Nephron progenitor cell (in vitro differentiated cells): ENCODE measurements around the gene MEF2B.
A peak's percentile ranks its signal among the peaks of the same experiment; 100 is the strongest.

Experiments
- DNase-seq: peaks from one replicate; pipeline ENCODE4 v3.0.0; 2021
- H3K27ac Mint-ChIP-seq: 2 replicates; pipeline ENCODE4 v1.8.0; 2021; ENCODE audit warnings: mild to moderate bottlenecking, moderate library complexity, mixed read lengths
- H3K27me3 Mint-ChIP-seq: 2 replicates; pipeline ENCODE4 v1.8.0; 2021; ENCODE audit warnings: mild to moderate bottlenecking, low read depth, mixed read lengths; ENCODE audit not compliant: poor library complexity
- H3K36me3 Mint-ChIP-seq: 2 replicates; pipeline ENCODE4 v1.8.0; 2021; ENCODE audit warnings: low read depth, mixed read lengths
- H3K4me1 Mint-ChIP-seq: 2 replicates; pipeline ENCODE4 v1.8.0; 2021; ENCODE audit warnings: mixed read lengths
- H3K4me3 Mint-ChIP-seq: 2 replicates; pipeline ENCODE4 v1.8.0; 2021; ENCODE audit warnings: mild to moderate bottlenecking, moderate library complexity, mixed read lengths
- H3K9me3 Mint-ChIP-seq: 2 replicates; pipeline ENCODE4 v1.8.0; 2021; ENCODE audit warnings: mild to moderate bottlenecking, moderate library complexity, mixed read lengths
- CTCF ChIP-seq: fragments of 200-600 bp; sonication (generic); IDR thresholded peaks from 2 replicates; pipeline ENCODE4 v1.5.0; 2021; ENCODE audit warnings: antibody characterized with exemption

The MEF2B gene

GRCh38 chr19:19206938-19207337 lies 36.9 kb upstream of the MEF2B start:
- TF ChIP-seq CTCF = no peak
- no peak for DNase-seq
- Mint-ChIP-seq H3K4me1 (peaks cover 14% of the 10 kb centered on the region), H3K36me3 (peaks cover 4% of the 10 kb centered on the region), H3K9me3 (peaks cover 3% of the 10 kb centered on the region), H3K4me3 (no peak overlapping the region), H3K27ac (no peak overlapping the region), H3K27me3 (peaks cover 85% of the 10 kb centered on the region)

GRCh38 chr19:19205416-19206410 lies 35.6 kb upstream of the MEF2B start:
- Mint-ChIP-seq H3K36me3 (peaks cover 11% of the 10 kb centered on the region), H3K4me3 (no peak overlapping the region), H3K27me3 (peaks cover 73% of the 10 kb centered on the region), H3K4me1 (peaks cover 14% of the 10 kb centered on the region), H3K9me3 (peaks cover 3% of the 10 kb centered on the region), H3K27ac (no peak overlapping the region)
- DNase-seq = no peak
- TF ChIP-seq CTCF = no peak

- Mint-ChIP-seq H3K36me3 (peaks cover 20% of the 10 kb centered on the region), H3K9me3 (peaks cover 3% of the 10 kb centered on the region), H3K27me3 (peaks cover 57% of the 10 kb centered on the region), H3K4me1 (peaks cover 14% of the 10 kb centered on the region), H3K27ac (no peak overlapping the region), H3K4me3 (peak overlapping the region; percentile 67)
- no peak for TF ChIP-seq CTCF
- no peak for DNase-seq
Measured at GRCh38 chr19:19204181-19204580, 34.1 kb upstream of the MEF2B start.

- TF ChIP-seq CTCF = no peak
- DNase-seq = peak; percentile 85
- peaks cover 14% of the 10 kb centered on the region for H3K4me1 Mint-ChIP-seq
- H3K9me3 Mint-ChIP-seq = peaks cover 3% of the 10 kb centered on the region
- peaks cover 48% of the 10 kb centered on the region for H3K27me3 Mint-ChIP-seq
- peaks cover 28% of the 10 kb centered on the region for H3K36me3 Mint-ChIP-seq
- H3K4me3 Mint-ChIP-seq = peak within 1 kb of the TSS; percentile 88
- no peak within 1 kb of the TSS for H3K27ac Mint-ChIP-seq
Measured at GRCh38 chr19:19203012-19203856, 33.2 kb upstream of the MEF2B start, which contains the start of gene NR2C2AP. NR2C2AP (minus strand) TSS chr19:19203414; CDS start chr19:19203060, 354 bp downstream.

- Mint-ChIP-seq H3K36me3 (peaks cover 34% of the 10 kb centered on the region), H3K27me3 (peaks cover 46% of the 10 kb centered on the region), H3K27ac (no peak overlapping the region), H3K9me3 (peaks cover 3% of the 10 kb centered on the region), H3K4me1 (peaks cover 14% of the 10 kb centered on the region), H3K4me3 (peak overlapping the region; percentile 88)
- TF ChIP-seq CTCF = no peak
- no peak for DNase-seq
Measured at GRCh38 chr19:19202707-19203011, 32.6 kb upstream of the MEF2B start.
